Coronary artery (tissue), 2 donors: ENCODE results near the gene PLPP3.
A peak's percentile ranks its signal among the peaks of the same experiment; 100 is the strongest.

Experiments
- DNase-seq: peaks from one replicate; pipeline ENCODE4 v3.0.0-alpha.2; 2017; ENCODE audit warnings: low spot score
- H3K27ac ChIP-seq, 2 donors: fragments of 200-600 bp; sonication (generic); one replicate each; pipeline ENCODE4 v1.5.1; 2016 to 2019
- H3K4me3 ChIP-seq: fragments of 200-600 bp; sonication (generic); 2 replicates; pipeline ENCODE4 v1.5.1; 2016; ENCODE audit warnings: mild to moderate bottlenecking, moderate library complexity
- TF ChIP-seq, protein P1 (sequence below): fragments of 200-600 bp; sonication (generic); IDR thresholded peaks from one replicate; pipeline ENCODE4 v1.5.1; 2019; ENCODE audit warnings: antibody characterized with exemption

Gene PLPP3

DNA sequence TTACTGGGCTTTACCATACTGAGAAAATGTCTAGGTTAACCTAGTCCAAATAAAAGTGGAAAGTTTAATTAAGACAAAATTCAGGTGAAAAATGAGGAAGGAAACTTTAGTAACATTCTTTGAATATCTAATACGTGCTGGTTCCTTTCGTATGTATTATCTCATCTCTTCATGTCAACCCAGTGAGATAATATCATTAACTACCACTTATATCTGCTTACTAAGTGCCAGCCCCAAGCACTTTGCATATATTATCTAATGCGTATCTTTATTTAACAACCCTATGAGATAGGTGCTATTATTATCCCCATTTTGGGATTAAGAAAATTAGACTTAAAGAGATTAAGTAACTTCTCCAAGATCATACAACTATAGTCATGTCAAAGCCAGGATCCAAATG, 12.5 kb upstream of the PLPP3 start:
- TF ChIP-seq, protein P1, sequence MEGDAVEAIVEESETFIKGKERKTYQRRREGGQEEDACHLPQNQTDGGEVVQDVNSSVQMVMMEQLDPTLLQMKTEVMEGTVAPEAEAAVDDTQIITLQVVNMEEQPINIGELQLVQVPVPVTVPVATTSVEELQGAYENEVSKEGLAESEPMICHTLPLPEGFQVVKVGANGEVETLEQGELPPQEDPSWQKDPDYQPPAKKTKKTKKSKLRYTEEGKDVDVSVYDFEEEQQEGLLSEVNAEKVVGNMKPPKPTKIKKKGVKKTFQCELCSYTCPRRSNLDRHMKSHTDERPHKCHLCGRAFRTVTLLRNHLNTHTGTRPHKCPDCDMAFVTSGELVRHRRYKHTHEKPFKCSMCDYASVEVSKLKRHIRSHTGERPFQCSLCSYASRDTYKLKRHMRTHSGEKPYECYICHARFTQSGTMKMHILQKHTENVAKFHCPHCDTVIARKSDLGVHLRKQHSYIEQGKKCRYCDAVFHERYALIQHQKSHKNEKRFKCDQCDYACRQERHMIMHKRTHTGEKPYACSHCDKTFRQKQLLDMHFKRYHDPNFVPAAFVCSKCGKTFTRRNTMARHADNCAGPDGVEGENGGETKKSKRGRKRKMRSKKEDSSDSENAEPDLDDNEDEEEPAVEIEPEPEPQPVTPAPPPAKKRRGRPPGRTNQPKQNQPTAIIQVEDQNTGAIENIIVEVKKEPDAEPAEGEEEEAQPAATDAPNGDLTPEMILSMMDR, result no peak
- DNase-seq, result no peak
- Histone ChIP-seq H3K4me3 (no peak overlapping the region), H3K27ac (no peak overlapping the region)

DNA sequence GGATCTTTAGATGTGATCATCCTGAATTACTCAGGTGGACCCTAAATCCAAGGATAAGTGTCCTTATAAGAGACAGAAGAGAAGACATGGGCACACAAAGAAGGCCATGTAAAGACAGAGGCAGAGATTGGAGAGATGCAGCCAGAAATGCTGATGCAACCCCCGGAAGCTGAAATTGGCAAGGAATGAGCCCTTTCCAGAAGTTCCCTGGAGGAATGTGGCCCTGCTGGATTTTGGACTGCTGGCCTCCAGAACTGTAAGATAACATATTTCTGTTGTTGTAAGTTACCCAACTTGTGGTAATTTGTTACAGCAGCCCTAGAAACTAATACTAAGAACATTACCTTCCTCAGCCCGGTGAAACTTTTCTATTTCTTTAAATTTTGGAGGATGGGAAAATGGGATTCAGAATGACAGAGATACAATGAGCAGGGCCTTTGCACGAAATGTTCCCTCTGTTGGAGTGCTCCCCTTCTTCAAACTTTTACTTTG, 11.2 kb upstream of the PLPP3 start:
- TF ChIP-seq, protein P1, result no peak
- no peak for DNase-seq
- no peak overlapping the region for H3K27ac ChIP-seq
- H3K4me3 ChIP-seq, result no peak overlapping the region

DNA sequence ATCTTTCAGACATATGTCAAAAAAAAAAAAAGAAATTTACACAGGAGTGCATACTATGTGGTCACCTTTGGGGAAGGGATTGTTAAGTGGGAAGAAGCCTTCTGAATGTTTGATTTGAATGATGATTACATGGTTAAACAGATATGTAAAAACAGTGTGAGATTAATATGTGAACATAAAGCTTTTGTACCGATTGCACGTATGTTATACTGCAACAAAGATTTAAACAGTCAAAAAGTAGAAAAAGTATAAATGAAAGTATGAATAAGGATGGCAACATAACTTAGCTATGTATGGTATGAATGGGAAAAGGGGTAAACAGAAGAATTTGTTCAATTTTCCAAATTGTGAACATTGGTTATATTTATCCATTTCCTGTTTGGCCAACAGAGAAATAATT, 10.0 kb upstream of the PLPP3 start:
- no peak overlapping the region for H3K4me3 ChIP-seq
- no peak overlapping the region for H3K27ac ChIP-seq
- TF ChIP-seq, protein P1, result no peak
- no peak for DNase-seq

DNA sequence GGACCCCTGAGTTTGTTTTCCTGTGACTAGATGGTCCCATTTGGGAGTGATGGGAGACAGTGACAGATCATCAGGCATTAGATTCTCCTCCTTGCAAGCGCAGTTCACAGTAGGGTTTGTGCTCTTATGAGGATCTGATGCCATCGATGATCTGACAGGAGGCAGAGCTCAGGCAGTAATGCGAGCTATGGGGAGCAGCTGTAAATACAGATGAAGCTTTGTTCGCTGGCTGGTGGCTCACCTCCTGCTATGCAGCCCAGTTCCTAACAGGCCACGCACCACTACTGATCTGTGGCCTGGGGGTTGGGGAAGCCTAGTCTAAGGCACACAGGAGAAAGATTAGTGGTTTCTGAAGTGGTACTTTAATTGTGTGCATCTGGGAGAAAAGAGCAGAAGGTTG, 7.1 kb upstream of the PLPP3 start:
- DNase-seq, result no peak
- TF ChIP-seq, protein P1, result no peak
- Histone ChIP-seq H3K27ac (no peak overlapping the region), H3K4me3 (no peak overlapping the region)

DNA sequence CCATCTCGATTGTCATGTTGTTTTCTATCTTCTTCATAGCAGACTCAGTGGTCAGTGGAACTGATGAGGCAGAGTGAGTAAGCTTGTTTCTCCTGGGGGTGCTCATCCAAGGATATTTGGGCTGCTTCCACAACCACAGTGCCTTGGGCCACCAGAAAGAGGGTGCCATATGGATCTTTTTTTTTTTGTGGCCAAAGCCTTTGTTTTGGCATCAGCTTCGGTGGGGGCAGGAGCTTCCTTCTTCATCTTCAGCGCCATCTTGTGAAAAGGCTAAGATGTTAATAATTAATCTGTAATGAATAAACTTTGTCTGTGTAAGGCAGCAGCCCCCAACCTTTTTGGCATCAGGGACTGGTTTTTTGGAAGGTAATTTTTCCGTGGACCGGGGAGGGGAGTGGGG, 6.6 kb upstream of the PLPP3 start:
- TF ChIP-seq, protein P1, result no peak
- Histone ChIP-seq H3K27ac (no peak overlapping the region), H3K4me3 (no peak overlapping the region)
- no peak for DNase-seq

DNA sequence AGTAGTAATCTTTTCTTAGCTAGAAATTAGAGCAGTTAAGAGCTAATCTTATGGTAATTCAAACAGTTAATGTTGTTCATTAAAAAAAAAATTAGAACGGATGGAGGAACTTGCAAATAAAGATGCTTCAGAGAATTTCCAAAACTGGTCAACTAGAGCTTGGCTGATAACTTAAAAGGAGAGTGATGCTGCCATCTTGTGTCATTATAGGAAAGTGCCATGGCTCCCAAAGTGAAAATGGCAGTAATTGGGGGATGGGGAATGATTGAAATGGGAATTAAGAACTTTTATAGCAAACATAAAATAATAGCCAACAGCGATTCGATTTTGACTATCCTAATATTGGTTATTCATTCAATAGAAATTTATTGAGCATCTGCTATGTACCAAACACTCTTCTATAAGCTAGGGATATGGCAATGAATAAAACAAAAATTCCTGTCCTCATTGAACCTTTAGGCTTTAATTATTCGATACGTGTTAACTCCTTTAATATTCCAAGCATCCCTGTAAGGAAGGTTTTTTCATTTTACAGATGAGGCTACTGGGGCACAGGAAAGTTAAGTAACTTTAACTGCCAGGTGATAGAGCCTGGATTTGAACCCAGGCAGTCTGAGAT, 5.7 kb upstream of the PLPP3 start:
- TF ChIP-seq, protein P1, result peak; percentile 69
- no peak for DNase-seq
- no peak overlapping the region for H3K27ac ChIP-seq
- no peak overlapping the region for H3K4me3 ChIP-seq

DNA sequence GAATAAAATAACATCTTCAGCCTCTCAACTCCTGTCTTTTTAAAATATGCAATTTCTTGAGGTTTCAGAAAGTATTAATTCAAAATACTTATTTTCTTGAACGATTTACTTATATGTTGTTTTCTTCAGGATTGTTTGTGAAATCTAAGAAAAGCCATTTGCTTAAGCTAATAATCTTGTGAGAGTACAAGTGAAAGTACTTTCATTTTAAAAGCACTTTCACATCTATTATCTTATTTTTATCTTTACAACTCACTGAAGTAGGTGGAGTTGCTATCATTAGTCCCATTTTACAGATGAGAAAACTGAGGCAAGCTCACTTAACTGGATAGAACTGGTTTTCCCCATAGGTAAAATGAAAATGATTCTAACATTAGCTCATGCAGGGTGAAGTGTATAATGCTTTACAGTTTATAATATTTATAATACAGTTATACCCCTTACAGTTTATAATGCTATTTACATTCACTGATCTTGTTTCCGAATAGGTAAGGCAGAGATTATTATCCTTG, 4.7 kb upstream of the PLPP3 start:
- DNase-seq, result no peak
- TF ChIP-seq, protein P1, result no peak
- H3K27ac ChIP-seq, result no peak overlapping the region
- no peak overlapping the region for H3K4me3 ChIP-seq
